IPS-NIHi7 (cell line): ENCODE results near the gene FBXL17.
A peak's percentile ranks its signal among the peaks of the same experiment; 100 is the strongest.
"Not testable (repeated sequence)": the region's sequence is repeated elsewhere in the genome, so short reads cannot be mapped to it uniquely, and the experiment has no call there.

Experiments used
- DNase-seq: peaks from one replicate; pipeline ENCODE4 v3.0.0; 2012; ENCODE audit warnings: mixed read lengths; ENCODE audit errors: extremely low spot score

The FBXL17 gene

DNA sequence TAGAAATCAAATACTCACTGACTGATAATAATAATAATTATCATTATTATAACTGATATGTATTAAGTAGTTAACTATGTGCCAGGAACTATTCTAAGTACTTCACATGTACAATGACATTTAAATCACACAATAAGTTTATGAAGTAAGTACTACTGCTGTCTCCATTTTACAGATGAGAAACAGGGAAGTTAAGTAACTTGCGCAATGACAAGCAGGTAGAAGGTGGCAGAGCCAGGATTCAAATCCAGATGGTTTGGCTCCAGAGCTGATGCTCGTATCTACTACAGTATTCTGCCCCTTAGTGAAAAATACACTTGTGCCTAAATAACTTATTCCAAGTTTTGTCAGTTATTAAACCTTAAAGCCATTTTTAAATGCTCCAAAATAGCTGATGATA, 217.3 kb downstream of the FBXL17 start:
- no peak for DNase-seq

DNA sequence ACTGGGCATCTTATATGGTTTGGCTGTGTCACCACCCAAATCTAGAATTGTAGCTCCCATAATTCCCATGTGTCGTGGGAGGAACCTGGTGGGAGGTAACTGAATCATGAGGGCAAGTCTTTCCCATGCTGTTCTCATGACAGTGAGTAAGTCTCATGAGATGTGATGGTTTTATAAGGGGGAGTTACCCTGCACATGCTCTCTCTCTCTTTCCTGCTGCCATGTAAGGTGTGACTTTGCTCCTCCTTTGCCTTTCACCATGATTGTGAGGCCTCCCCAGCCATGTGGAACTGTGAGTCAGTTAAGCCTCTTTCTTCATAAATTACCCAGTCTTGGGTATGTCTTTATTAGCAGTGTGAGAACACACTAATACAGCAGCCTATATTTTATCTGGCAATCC, 229.0 kb downstream of the FBXL17 start:
- not testable (repeated sequence) for DNase-seq

DNA sequence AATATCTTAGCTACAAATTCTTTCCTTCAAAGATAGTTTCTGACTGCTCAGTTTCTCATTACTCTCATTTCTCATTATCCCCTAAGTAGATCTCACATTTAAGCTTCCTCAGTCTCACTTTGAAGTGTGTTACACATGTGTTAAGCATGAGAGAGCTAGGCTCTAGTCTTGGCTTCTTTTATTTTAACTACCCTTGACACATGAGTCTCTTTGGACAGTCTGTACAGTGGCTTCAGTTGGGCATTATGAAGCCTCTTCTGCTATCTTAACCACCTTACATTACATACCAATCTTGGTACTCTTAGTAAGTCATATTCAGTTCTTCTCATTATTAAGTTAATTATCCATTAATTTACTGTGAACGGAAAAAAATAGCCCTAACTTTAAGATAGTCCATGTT, 232.5 kb downstream of the FBXL17 start:
- no peak for DNase-seq

DNA sequence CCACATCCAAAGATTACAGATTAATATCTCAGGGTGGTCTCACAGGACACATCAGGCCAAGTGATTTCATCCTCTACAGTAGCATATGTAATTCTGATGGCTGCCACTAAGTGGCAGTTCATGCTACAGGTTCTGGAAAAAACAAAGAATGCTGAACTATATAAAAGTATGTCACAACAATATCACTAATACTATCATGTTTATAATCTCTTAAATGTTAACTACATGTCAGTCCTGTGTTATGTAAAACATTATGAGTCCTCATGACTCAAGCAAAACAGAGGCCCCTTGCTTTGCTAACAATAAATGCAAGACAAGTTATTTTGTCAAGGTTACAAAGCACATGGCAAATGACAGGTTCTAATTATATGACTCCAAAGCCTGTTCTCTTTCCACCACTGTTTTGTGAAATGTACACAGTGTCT, 233.2 kb downstream of the FBXL17 start:
- DNase-seq, result peak; percentile 31

DNA sequence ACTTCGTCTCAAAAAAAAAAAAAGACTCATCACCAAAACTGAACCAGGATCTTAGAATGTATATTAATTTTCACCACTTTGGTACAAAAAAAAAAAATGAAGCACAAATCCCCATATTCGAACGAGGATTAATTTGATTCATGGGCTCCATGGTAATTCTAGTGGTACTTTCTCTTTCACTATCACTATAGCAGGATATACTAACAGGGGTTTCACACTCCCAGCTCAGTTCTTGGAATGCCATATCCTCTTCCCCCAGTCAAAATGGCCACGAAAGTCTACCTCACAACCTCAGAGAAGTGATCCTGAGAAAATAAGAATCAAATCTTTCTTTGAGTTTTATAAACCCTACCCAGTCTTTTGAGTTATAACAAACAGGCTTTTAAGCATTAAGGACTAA, 235.7 kb downstream of the FBXL17 start:
- no peak for DNase-seq

DNA sequence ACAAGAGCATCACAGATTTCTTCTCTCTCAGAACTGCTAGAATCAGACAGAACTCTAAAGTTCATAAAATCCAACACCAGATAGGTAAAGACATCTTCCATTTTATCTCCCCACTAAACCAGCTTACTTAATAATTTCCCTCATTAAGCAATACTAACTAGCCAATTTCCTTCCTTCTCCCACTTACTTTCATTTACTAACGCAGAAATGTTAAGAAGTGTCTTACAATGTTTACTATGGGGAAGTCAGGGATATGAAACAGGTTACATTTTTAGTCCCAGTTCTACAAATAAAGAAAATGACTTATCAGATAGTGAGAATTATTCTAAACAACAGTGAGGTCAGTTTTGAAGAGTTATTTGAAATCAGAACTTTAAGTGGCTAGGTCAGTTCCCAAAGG, 236.5 kb downstream of the FBXL17 start:
- no peak for DNase-seq

DNA sequence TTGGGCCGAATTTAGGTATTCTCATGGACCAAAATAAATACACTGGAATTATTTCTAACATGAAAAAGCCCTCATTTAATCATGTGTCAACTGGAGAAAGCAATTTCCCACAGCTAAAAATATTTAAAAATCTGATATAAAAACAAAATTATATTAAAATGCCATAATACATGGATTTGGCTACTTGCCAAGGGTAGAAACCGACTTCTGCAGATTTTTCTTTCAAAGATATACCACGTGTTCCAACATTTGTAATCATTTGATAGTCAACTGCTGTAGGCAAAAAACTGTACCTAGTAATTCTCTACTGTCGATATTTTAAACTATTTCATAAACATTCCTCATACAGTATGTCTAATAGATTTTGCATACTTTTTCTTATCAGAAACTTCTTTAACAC, 237.6 kb downstream of the FBXL17 start:
- DNase-seq, result no peak

DNA sequence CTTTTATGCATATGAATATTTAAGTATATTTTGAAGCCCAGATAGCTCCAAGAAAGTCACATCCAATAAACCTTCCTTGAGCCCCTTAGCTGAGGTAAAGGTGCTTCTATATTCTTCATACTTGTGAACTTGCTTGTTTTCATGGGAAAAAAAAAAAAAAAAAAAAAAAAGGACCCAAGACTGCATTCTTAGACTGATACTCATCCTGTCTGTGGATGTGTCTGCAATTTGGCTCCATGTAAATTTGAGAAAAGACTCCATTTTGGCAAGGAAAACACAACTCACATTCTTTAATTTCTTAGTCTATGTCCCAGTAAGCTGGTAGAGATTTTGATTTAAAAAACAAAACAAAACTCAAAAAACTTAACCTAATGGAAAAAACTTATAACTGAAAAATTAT, 238.3 kb downstream of the FBXL17 start:
- no peak for DNase-seq

DNA sequence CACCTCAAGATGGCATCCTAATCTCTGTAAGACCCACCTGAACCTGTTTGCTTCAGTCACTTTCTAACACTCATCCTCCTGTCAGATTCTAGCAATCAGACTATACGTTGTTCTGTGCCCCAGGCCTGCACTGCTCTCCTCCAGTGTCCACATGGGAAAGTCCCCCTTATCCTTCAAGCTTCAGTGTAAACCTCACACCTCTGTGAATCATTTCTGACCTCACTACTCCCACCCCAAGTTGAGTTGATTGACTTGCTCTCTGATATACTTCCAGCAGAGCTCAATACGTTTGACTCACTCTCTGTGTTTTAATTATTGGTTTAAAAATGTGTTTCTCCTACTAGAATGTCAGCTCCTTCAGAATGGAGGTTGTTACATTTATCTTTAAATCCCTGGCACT, 240.2 kb downstream of the FBXL17 start:
- DNase-seq, result no peak

DNA sequence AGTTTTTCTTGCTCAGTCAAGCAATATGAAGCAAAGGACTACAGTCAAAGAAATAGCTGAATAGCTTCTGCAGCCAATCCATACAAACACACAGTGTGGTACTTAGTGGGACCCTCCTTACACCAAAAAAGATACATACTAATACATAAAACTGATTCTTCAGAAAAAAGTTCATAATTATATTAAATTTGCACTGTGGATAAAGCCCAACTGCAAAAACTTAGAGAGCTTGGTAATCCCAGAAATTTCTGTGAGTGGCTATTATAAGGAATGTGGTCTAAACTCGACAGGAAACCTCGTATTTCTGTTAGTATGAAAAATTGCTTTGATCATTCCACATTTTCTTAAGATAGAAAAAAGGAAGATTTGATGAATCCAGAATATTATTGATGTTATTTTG, 245.4 kb downstream of the FBXL17 start:
- no peak for DNase-seq

DNA sequence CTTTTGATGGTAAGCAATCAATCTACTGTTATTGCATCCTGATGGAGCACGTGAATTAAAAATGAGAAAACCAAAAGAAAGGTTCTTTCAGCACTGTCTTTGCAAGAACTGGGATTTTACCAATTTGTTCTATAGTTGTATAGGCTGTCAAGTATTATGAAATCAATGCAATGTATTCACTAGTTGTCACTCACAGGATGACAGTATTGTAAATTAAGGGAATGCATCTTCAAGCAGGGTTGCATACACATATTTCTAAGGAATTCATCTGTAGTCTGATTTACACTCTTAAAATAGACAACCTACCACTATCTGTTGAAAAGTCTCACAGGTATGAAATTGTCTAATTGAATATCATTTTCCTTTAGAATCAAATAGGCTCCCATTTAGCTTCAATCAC, 252.8 kb downstream of the FBXL17 start:
- no peak for DNase-seq

DNA sequence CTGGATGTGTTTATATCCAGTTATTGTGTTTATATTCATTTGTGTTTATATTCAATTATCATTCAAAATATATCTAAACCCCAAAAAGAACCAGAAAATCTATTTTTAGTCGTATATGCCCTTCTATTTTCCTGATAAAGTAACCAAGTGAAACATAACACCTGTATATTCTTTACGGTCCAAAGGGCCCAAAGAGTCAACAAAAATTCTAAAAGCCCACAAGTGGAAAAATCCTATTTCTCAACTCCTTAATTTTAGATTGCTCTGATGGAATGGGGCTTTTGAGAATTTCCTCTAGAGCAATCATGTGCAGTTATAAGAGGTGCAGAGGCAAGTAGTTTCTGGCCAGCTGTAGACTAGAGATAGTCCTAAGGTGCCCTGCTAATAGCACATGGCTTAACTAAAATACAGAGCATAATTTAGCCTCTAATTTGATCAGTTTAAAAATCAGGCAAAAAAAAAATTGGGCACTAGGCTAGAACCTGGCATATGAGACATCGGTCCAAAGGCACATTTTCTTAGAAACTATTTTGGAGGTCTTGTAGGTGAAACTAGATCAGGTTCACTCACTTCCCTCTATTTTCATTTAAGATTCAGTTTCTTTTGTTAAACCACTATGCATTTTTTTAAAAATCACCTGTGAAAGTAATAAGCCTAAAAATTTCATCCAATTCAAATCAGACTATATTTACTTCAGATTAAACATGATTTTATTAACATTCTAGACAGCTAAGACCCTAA, 256.0 kb downstream of the FBXL17 start:
- no peak for DNase-seq

DNA sequence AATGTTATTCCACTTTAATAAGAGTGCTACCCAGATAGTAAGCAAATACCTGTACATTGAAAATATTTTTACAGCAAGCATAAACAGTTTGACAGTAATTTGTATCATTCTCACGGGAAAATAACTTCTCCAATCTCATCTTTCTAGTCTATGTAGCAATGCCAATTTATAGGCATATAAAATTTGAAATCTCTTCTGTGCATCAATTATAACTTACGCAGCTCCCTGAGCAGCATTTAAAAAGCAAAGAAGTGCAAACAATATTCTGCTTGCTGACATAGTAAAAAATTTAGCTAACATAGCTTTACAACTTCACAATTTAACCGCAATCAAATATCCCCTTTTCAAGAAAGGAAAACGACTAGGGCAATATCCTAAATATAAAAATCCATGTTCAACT, 257.3 kb downstream of the FBXL17 start:
- no peak for DNase-seq

DNA sequence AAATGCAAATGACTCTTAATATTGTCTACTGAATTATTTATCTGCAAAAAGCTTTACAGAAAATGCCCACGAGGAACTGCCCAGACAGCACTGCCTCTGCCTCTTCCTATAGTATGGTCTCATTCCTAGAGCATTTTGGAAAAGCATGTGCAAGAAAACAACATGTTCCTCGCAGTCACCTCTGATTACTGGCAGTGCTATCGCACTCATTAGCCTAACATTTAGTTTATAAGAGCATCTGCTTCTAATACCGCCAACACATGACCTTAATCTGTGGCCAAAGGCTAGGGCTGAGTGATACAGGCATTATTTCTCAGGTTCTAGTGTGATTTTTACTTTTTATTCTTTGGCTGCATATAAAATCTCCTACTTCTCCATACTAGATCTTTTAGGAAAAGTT, 259.2 kb downstream of the FBXL17 start:
- DNase-seq, result no peak

DNA sequence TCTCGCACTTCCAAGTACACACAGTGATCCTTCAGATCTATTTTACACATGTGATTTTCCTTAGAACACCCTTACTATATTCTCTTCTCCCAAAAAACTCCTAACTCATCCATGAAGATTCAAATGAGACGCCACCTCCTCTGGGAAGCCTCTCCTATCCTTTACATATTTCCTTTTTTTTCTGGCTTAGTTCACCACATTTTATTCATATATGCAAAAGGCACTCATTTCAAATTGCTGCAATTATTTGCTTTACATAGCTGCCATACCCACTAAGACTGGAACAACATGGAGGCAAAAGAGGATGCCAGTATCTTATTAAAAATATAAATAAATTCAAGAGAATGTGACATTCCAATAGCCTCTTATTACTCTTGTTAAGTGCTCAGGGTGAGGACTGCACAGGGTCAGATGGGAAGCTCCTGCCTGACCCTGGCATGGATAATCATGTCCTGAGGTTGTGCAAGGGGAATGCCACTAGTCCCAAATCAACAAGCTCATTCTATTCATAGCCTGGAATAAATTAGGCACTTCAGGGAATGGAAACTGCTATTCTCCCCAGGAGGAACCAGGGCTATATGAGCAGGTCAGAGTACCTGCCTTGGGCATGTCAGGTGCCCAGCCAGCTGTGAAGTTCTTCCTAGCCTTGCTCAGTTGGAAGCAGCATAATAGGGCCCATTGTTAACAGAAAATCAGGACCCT, 262.9 kb downstream of the FBXL17 start:
- DNase-seq, result no peak

DNA sequence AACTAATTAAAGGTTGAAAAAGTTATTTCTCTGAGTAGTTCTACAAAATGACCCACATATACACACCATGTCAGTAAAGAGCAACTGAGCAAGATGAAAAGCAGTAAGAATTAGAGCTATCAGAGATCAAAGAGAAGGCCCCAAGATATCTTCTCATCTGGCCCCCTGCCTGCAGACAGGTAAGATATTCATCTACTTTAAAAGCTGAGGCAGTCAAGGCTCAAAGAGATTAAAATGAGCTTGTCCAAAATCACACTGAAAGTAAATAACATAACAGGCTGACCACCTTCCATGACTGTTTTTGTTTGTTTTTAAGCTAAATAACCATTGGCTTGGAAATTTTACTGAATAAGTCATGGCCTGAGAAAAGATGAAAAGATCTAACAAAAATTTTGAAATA, 266.2 kb downstream of the FBXL17 start:
- DNase-seq, result no peak

DNA sequence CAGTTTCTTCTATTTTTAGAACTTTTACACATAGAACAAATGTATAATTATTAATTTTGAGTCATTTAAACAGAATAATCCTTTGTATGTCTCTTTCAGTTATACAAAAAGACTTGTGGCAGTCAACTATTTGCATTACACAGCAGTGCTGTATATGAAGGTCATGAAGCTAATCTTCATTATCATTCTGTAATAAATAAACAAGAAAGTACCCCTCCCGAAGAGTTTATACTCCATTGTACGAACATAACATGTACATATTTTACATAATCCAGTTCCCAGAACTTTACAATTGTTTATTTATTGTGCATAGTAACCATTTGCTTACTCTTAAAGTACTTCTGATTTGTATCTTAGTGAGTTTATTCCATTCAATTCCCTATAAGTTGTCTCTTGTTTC, 267.9 kb downstream of the FBXL17 start:
- DNase-seq, result no peak

DNA sequence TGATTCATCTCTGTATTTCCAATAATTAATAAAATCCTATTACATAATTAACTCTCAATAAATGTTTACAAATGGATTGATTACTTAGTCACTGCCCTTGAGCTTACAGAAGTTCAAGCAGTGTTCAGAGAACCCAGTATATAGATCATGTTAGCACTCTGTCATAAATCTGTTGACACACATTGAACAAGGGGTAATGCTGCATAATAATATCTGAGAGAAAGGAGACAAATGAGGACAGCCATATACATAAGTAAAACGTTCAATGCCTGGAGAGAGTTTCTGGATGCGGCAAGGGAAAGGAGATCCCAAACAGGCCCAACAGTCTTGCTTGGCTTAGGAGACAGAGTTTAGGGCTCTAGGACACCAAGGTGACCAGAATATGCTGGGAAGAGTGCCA, 270.2 kb downstream of the FBXL17 start:
- no peak for DNase-seq

DNA sequence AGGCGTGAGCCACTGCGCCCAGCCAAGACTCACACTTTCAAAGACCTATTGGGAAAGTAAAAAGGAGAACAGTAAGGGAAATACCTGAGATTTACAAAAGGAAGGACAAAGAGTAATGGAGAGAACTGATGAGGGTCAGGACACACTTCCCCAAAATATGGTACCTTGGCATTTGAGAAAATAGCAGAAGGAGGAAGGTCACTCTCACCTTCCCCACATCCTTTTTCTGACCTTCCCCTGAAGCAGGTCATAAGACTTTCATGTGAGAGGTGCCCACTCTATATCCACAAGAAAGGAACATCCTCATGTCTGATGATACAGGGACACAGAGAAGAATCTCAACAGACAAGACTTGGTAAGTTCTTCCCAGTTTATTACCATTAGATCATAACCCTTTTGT, 272.8 kb downstream of the FBXL17 start:
- no peak for DNase-seq

DNA sequence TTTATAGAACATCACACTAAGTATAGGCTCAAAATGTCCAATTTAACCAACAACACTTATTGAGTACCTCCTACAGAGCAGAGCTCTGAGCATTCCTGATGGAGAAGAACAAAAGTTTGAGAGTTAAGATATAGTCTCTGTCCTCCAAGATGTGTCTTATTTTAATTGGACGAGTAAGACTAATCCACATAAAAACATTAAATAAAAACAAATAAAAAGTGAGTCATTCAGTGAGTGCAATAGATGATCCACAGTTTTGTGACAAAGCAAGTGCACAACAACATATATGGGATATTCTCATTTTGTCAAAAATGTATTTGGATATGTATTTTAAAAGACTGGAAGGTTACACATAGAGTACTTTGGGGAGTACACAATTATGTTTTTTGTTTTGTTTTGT, 277.4 kb downstream of the FBXL17 start:
- DNase-seq, result no peak

DNA sequence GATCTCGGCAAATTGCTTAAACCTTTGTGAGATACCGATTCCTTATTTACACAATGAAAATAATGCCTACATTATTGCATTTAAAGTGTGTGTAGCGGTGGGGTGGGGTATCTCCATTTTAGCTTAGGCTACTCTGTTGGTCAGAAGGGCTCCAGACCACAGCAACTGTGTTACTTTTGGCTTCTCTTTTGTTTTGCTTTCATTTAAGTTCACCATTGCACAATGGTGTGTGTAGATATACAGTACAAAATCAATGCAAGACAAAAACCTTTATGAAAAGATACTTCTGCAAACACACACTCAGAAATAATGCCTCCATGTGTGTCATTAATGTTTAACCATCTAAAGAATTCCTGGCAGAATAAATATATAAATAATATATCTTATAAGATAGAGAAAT, 279.4 kb downstream of the FBXL17 start:
- no peak for DNase-seq

DNA sequence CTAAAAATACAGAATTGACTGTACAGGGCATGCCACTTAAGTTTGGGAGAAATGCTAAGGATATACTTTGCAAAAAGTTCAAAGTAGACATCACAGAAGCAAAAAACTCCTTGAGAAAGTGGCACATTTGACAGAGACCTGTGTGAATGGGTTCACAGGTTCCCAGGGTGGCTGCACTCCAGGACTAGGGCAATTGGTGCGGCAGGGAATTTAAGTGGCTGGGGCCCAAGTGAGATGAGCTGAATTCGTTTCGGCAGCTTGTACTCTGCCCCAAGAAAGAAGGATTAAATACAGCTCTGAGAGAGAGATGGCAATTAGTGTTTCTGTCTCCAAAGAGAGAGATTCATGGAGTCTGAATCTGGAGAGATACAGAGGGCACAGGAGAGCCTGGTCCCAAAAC, 280.1 kb downstream of the FBXL17 start:
- DNase-seq, result no peak

DNA sequence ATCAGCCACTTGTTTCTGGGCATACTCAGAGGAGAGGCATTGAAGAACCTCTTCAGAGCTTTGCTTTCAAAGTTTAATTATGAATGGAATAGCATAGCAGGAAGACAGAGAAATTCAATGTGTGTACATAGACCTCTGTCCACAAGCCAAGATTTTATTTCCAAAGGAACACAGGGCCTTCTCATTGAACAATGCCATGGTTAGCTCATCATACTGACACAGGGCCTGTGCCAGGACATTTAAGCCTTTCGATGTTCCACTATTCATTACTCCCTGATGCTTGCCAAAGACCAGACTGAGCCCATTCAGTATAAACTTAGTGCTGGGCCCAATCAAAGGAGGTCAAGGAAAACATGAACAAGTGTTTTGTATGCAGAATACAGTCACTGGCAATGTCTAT, 280.8 kb downstream of the FBXL17 start:
- DNase-seq, result no peak

DNA sequence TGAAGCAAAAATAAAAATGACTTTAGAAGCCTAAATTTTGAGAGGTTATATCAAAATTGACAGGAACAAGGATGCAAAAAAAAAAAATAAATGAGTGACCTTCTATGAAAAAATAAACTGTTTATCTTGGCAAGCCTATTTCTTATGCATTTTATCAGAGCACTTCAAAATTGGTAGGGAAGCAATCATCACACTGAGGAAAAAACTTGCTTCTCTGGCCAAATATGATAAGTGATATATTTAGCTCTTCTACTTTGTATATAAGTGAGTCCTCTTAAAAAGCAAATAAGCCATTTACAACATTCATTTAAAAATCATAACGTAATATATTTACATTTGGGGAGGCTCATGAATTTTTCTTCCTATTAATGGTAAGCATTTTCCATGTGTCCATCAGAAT, 287.1 kb downstream of the FBXL17 start:
- DNase-seq, result no peak
